GM19438 (cell line): ENCODE measurements around the gene AKAP6.

Experiments used
- ATAC-seq: cut with Tn5 transposase; IDR thresholded peaks from one replicate; pipeline ENCODE4 v1.9.1; 2021; ENCODE audit warnings: low read depth; ENCODE audit not compliant: unreplicated experiment

Gene AKAP6

GRCh38 chr14:32403021-32403420 is 73.9 kb downstream of the AKAP6 start:
- no peak for ATAC-seq

GRCh38 chr14:32403688-32404087 is 74.6 kb downstream of the AKAP6 start:
- no peak for ATAC-seq

GRCh38 chr14:32404784-32405573 is 75.9 kb downstream of the AKAP6 start:
- no peak for ATAC-seq

GRCh38 chr14:32405856-32406255 is 76.8 kb downstream of the AKAP6 start:
- no peak for ATAC-seq

GRCh38 chr14:32407130-32407529 is 78.0 kb downstream of the AKAP6 start:
- ATAC-seq, result no peak

- no peak for ATAC-seq
Measured at GRCh38 chr14:32408018-32408417, 78.9 kb downstream of the AKAP6 start.

GRCh38 chr14:32412103-32412502 is 83.0 kb downstream of the AKAP6 start:
- no peak for ATAC-seq

GRCh38 chr14:32412532-32412931 is 83.4 kb downstream of the AKAP6 start:
- ATAC-seq, result no peak

GRCh38 chr14:32413967-32414640 is 85.0 kb downstream of the AKAP6 start:
- no peak for ATAC-seq

GRCh38 chr14:32414808-32415255 is 85.7 kb downstream of the AKAP6 start:
- ATAC-seq, result no peak

- ATAC-seq, result no peak
Measured at GRCh38 chr14:32417956-32418552, 89.0 kb downstream of the AKAP6 start.

GRCh38 chr14:32419429-32419828 is 90.3 kb downstream of the AKAP6 start:
- ATAC-seq, result no peak

- no peak for ATAC-seq
Measured at GRCh38 chr14:32421781-32422180, 92.7 kb downstream of the AKAP6 start.

GRCh38 chr14:32422440-32422839 is 93.3 kb downstream of the AKAP6 start:
- no peak for ATAC-seq

GRCh38 chr14:32426028-32426427 is 96.9 kb downstream of the AKAP6 start:
- no peak for ATAC-seq

GRCh38 chr14:32426586-32427388 is 97.7 kb downstream of the AKAP6 start:
- ATAC-seq, result no peak

- no peak for ATAC-seq
Measured at GRCh38 chr14:32427726-32428528, 98.8 kb downstream of the AKAP6 start.

- ATAC-seq, result no peak
Measured at GRCh38 chr14:32428875-32429274, 99.8 kb downstream of the AKAP6 start.

- ATAC-seq, result no peak
Measured at GRCh38 chr14:32430326-32430725, 101.2 kb downstream of the AKAP6 start.
